ENCODE data around the gene OR2B2.
A peak's percentile ranks its signal among the peaks of the same experiment; 100 is the strongest.

Gene OR2B2

GRCh38 chr6:27865850-27866356 lies 46.3 kb downstream of the OR2B2 start:
- Histone ChIP-seq H3K27ac (ENCODE audit: low read length) (peak overlapping the region; percentile 84), H3K79me2 (ENCODE audit: low read length) (no peaks in the 10 kb centered on the region), H3K9me2 (replicated peaks; ENCODE audit: insufficient read depth, low read length) (no peaks in the 10 kb centered on the region), H3F3A (ENCODE audit: insufficient read depth, low read length) (peaks cover 35% of the 10 kb centered on the region), H3K36me3 (replicated peaks; ENCODE audit: insufficient read depth, low read length) (no peaks in the 10 kb centered on the region), H3K27me3 (replicated peaks; ENCODE audit: insufficient read depth, low read length) (no peaks in the 10 kb centered on the region), H3K4me3 (ENCODE audit: low read length) (peak overlapping the region; percentile 57), H2AFZ (ENCODE audit: low read length) (peak overlapping the region; percentile 55), H3K9me3 (replicated peaks; ENCODE audit: insufficient read depth, low read length) (no peaks in the 10 kb centered on the region), H3K9ac (ENCODE audit: low read length) (peak overlapping the region; percentile 65), H4K20me1 (ENCODE audit: insufficient read depth, low read length) (no peaks in the 10 kb centered on the region), H3K4me2 (ENCODE audit: low read depth, low read length) (peak overlapping the region; percentile 65), H3K4me1 (ENCODE audit: low read length) (0 out of 2 replicates have a peak, but pooled peaks cover 3% of the 10 kb centered on the region)
- peak; percentile 55 for DNase-seq
- no peak for TF ChIP-seq CTCF (IDR thresholded peaks at IDR 0.05; ENCODE audit: low read length)
- no peak for TF ChIP-seq EZH2phosphoT487 (IDR thresholded peaks at IDR 0.05; ENCODE audit: low read length)
- no peak for TF ChIP-seq EZH2 (optimal IDR thresholded peaks at IDR 0.05; ENCODE audit: low read depth, low read length)

- H4K20me1 ChIP-seq (ENCODE audit: insufficient read depth, low read length) = no peaks in the 10 kb centered on the region
- H3K4me1 ChIP-seq (ENCODE audit: low read length) = 0 out of 2 replicates have a peak, but pooled peaks cover 3% of the 10 kb centered on the region
- peaks cover 35% of the 10 kb centered on the region for H3F3A ChIP-seq (ENCODE audit: insufficient read depth, low read length)
- H3K4me3 ChIP-seq (ENCODE audit: low read length) = peak overlapping the region; percentile 57
- H3K27me3 ChIP-seq (replicated peaks; ENCODE audit: insufficient read depth, low read length) = no peaks in the 10 kb centered on the region
- no peaks in the 10 kb centered on the region for H3K79me2 ChIP-seq (ENCODE audit: low read length)
- TF ChIP-seq EZH2phosphoT487 (IDR thresholded peaks at IDR 0.05; ENCODE audit: low read length) (no peak), CTCF (IDR thresholded peaks at IDR 0.05; ENCODE audit: low read length) (no peak), EZH2 (optimal IDR thresholded peaks at IDR 0.05; ENCODE audit: low read depth, low read length) (no peak)
- H2AFZ ChIP-seq (ENCODE audit: low read length) = peak overlapping the region; percentile 68; the same call in 1 of the 2 replicates
- H3K9me2 ChIP-seq (replicated peaks; ENCODE audit: insufficient read depth, low read length) = no peaks in the 10 kb centered on the region
- H3K9ac ChIP-seq (ENCODE audit: low read length) = peak overlapping the region; percentile 83
- peak overlapping the region; percentile 84 for H3K27ac ChIP-seq (ENCODE audit: low read length)
- peak overlapping the region; percentile 65 for H3K4me2 ChIP-seq (ENCODE audit: low read depth, low read length)
- DNase-seq = peak; percentile 98
- H3K36me3 ChIP-seq (replicated peaks; ENCODE audit: insufficient read depth, low read length) = no peaks in the 10 kb centered on the region
- no peaks in the 10 kb centered on the region for H3K9me3 ChIP-seq (replicated peaks; ENCODE audit: insufficient read depth, low read length)
Observed at GRCh38 chr6:27864906-27865849, 47.0 kb downstream of the OR2B2 start.

GRCh38 chr6:27863962-27864905 lies 48.0 kb downstream of the OR2B2 start:
- Histone ChIP-seq H2AFZ (ENCODE audit: low read length) (peak overlapping the region; percentile 68; the same call in 1 of the 2 replicates), H3K4me3 (ENCODE audit: low read length) (peak overlapping the region; percentile 57), H3K36me3 (replicated peaks; ENCODE audit: insufficient read depth, low read length) (no peaks in the 10 kb centered on the region), H3K9me3 (replicated peaks; ENCODE audit: insufficient read depth, low read length) (no peaks in the 10 kb centered on the region), H3K4me2 (ENCODE audit: low read depth, low read length) (peak overlapping the region; percentile 58), H3K27ac (ENCODE audit: low read length) (peak overlapping the region; percentile 84; the same call in 1 of the 2 replicates), H3K4me1 (ENCODE audit: low read length) (0 out of 2 replicates have a peak, but pooled peaks cover 3% of the 10 kb centered on the region), H3K9me2 (replicated peaks; ENCODE audit: insufficient read depth, low read length) (no peaks in the 10 kb centered on the region), H3F3A (ENCODE audit: insufficient read depth, low read length) (peaks cover 35% of the 10 kb centered on the region), H3K79me2 (ENCODE audit: low read length) (no peaks in the 10 kb centered on the region), H4K20me1 (ENCODE audit: insufficient read depth, low read length) (no peaks in the 10 kb centered on the region), H3K9ac (ENCODE audit: low read length) (peak overlapping the region; percentile 83), H3K27me3 (replicated peaks; ENCODE audit: insufficient read depth, low read length) (no peaks in the 10 kb centered on the region)
- TF ChIP-seq EZH2phosphoT487 (IDR thresholded peaks at IDR 0.05; ENCODE audit: low read length) = no peak
- TF ChIP-seq EZH2 (optimal IDR thresholded peaks at IDR 0.05; ENCODE audit: low read depth, low read length) = no peak
- no peak for TF ChIP-seq CTCF (IDR thresholded peaks at IDR 0.05; ENCODE audit: low read length)
- no peak for DNase-seq

All from MM.1S (cell line).